AML-193 (cell line): ENCODE data around the gene YBX1.

Experiments used
- DNase-seq, 2 experiments: peaks; one replicate each; lab custom pipeline; 2025; lab: John Stamatoyannopoulos, UW

The YBX1 gene

DNA sequence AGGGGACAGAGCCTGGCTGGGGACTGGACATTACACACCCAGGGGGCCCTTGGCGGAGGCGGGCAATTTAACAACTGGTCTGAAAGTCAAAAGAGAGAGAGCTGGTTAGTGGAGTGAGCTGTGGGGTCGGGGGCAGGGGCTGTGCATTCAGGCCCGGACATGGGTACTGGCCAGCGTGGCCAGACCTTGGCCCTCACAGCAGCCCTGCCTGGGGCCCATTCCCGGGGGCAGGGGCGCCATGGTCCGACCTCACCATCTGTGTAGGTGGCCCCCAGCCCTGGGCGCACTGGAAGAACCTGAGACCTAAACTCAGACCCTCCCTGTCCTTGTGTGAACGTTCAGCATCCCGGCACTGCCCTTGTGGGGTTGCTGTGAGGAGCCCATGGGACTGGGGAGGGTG, 52.8 kb downstream of the YBX1 start:
- DNase-seq: no peak

DNA sequence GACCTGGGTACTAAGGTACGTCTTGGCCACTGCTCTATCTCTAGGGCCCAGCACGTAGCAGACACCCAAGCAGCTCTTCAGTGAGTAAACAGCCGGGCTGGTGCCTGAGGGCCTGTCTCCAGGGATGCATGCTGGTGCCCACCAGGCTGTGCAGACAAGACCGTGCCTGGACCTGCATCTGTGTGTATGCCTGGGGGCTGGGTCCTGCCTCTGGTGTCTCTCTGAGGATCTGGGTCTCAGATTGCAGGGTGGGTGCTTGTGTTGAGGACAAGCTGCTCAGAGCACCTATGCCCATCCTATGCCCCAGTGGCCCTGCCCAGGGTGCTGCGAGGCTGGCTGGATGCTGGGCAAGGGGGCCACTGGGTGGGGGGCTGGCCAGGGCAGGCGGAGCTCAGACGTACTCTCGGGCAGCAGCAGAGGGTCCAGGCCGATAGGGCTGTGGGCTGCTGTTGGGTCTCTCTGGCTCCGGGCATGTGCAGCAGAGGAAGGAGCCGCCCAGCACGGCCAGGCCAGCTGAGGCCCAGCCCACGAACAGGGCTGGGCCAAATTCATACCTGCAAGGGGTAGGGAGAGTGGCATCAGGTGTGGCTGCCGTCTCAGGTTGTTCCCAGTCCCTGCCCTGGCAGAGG, 53.4 kb downstream of the YBX1 start:
- DNase-seq: no peak

DNA sequence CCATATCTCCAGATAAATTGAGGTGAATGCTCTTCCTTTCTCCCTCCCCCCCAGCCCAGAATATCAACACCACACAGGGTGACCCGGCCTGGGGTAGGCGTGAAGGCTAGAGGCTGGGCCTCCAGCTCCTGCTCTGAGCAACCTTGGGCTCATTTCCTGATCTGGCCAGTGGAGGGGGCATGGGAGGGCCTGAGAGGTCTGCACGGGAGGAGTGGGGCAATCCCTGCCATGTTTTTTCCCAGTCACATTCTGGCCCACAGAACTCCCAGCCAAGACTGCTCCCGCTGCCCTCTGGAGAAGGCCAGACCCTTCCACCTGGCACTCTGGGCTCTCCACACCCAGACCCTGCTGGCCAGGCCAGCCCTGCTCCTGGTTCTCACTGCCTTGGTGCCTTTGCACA, 53.9 kb downstream of the YBX1 start:
- DNase-seq: no peak

DNA sequence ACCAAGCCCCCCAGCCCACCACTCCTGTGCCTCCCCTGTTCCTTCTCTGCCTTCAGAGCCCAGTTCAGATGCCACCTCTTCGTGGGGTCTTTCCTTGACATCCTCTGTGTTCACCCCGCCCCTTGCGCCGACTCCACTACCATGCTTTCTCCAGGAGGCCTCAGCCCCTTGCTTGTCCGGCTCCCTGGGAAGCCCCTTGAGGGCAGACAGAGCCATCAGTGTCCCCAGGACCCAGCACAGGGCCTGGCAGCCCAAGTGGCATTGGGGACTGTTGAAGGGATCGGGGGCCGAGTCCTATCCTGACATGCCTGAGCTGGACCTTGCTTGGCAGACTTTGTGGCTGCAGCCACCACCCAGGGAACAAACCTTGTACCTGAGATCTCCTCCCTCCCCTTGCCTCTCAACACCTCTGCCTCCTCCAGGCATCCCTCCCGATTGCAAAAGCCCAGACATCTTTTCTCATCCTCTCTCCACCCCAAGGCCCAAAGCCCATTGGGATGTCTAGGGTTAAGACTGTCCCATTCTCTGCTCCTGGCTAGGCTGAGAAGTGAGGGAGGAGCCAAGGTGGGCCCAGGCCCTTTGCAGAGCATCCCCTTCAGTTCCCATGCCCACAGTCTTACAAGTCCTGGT, 54.5 kb downstream of the YBX1 start:
- DNase-seq: no peak

DNA sequence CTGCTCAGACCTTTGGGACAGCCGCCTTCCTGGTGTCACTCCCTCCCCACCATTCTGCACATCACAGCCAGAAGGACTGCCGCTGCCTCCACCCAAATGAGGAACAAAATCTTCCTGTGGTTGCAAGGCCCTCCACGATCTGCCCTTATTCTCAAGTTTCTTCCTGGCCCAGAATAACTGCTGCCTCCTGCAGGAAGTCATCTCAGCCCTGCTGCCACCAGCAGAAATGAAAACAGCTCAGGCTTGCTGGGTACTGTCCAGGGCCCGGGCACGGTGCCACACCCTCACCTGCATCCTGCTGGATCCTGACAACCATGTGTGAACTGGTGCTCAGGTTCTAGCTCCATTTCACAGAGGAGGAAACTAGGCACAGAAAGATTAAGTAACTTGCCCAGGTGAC, 55.0 kb downstream of the YBX1 start:
- peak; percentile 86 to 91 for DNase-seq

DNA sequence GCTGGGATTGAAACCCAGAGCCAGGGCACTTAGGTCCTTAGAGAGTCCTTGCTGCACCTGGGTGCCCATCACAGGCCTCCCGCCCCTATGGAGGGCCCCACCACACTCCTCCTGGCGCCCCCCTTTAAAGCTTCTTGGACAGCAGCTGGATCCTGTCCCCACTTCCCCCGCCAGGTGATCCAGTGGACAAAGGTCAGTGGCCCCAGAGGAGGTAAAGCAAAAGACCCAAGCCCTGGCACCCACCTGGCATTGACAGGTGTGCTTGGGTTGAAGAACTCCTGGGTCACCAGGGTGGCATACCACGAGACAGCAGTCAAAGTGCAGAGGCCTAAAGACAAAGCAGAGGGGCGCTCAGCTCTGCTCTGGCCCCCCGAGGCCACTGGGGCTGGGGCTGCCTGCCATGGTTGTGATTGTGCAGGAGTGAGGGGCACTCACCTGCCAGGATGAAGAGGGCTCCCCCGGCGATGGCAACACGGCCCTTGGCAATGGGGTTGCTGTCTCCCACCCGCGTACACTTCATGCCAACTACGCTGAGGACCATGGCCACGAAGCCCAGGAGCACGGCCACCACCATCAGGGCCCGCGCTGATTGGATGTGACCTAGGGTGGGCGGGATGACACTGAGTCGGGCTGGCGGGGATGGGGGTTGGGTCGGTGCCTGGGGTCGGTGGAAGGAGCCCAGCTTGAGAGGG, 55.9 kb downstream of the YBX1 start:
- DNase-seq: no peak

DNA sequence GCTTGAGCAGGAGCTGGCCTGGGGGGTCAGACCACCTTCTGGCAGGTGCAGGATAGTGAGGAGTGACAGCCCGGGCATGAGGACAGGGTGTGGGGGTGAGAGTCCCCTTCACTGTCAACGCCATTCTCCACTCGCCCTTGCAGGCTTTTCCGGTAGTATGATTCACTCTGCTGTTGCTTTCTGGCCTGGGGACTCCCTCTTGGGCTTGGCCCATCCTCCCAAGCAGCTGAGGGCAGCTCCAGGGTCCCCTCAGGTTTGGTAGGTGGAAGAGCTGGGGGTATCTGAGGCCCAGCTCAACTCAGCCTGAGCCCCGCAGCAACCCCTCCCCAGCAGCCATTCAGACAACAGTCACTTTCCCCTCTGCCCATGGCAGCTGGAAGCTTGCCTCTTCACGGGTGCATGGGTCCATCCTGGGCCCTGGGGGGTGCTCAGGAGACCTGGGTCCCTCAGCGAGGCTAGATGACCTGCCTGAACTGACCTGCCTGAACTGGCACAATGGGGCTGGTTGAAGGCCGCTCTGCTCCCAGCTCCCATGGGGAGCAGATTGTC, 56.5 kb downstream of the YBX1 start:
- no peak for DNase-seq

DNA sequence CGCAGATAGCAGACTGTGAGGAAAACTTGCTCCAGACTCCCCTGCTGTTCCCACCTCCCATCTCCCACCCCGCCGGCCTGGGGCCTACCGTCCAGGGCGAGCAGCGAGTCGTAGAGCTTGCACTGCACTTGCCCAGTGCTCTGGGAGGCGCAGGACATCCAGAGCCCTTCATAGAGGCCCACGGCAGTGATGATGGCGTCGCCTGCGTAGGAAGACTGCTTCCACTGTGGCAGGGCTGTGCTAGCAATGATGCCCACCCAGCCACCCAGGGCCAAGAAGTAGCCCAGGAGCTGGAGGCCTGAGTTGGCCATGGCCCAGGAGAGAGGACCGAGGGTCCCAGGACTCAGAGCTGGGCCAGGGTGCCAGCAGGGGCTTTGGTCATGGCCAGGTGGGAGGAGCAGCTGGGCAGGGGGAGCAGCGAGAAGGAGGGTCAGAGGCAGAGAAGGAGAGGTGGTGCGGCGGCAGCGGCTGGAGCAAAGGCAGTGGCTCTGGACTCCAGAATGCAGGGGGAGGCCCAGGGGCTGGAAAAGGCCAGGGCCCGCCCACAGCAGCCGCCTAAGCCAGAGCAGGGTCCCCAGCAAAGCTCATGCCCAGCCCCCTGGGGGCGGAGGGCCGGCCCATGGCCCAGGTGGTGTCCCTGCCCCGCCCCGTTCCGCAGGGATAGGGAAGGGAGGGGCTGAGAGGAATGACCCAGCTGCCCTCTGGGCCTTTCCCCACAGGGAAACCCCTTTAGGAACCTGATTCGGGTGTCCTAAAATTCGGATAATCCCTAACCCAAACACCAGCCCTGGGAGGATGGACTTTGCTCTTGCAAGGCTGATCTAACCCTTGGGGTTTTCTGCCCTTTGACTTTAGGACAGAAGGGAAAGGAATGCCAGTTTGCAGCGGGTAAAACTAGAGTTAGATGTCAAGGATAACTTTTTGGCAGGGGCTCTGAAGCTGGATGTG, 57.8 kb downstream of the YBX1 start, which contains the start of gene CLDN19:
Gene CLDN19 (minus strand): TSS at position 484 of the 948 bp plus-strand sequence. CDS start 173 bp downstream, at position 311.
- no peak for DNase-seq

DNA sequence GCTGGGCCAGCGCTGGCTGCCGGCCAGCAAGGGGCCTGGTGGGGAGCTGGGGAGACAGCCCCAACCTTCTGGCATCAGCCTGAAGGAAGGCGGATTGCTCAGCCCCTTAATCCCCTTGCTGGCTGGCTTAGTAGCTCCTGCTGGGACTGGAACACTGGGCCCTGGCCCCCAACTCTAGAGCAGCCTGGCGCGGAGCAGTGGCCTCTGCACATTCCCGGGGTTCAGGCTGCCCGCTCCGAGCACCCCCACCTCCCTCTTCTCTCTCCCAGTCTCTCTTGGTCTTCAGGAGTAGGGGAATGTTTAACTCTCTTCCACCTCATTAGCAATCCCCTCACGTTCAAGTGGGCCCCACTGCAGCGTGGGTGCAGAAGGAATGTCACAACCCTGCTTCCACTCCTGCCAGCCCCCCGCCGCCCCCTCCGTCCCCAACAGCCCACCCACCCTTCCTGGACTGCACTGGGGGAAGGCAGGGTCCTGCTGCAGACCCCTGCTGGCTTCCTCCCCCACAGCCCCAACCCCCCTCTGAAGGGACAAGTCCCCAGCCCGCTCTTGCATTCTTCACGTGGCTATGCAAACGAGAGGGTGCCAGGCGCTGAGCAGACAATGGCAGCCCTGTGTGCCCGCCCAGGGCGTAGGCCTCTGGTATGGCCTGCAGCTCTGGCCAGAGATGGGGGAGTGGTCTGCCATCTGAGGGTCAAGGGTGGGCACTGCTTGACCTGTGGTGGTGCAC, 58.8 kb downstream of the YBX1 start:
- no peak for DNase-seq

DNA sequence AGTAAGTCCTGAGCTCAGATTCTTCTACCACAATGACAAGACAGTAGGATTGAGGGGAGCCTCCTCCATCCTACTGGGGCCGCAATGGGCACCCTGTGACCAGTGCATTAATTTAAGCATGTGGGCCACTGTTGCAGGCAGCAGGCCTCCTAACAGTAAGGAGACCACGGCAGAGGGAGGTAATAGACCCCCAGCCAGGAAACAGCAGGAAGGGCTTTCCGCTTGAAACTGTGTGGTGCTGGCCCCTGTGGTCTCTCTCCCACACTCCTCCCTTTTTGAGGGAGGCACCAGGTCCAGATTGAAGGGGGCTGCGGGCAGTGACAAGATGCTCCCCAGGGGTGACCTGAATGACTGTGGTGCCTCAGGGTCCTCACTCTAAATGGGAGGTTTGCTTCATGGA, 59.5 kb downstream of the YBX1 start:
- no peak for DNase-seq

DNA sequence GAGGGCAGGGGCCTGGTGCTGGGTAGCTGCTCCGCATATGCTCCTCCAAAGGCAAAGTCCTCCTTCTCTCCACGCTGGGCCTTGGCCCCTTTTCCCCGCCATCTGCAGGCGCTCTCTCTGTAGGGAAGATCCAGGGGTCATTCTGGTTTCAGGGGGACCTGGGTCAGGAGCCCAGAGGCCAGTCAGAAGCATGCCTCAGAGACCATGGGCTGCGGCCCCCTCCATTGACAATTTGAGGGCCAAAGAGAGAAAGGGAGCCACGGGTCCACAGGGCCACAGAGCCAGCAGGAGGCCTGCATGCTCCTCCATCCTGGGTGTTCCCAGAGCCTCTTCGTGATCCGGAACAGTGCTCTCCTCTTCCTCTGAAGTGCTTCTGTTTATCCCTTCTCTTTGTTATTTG, 59.9 kb downstream of the YBX1 start:
- no peak for DNase-seq

DNA sequence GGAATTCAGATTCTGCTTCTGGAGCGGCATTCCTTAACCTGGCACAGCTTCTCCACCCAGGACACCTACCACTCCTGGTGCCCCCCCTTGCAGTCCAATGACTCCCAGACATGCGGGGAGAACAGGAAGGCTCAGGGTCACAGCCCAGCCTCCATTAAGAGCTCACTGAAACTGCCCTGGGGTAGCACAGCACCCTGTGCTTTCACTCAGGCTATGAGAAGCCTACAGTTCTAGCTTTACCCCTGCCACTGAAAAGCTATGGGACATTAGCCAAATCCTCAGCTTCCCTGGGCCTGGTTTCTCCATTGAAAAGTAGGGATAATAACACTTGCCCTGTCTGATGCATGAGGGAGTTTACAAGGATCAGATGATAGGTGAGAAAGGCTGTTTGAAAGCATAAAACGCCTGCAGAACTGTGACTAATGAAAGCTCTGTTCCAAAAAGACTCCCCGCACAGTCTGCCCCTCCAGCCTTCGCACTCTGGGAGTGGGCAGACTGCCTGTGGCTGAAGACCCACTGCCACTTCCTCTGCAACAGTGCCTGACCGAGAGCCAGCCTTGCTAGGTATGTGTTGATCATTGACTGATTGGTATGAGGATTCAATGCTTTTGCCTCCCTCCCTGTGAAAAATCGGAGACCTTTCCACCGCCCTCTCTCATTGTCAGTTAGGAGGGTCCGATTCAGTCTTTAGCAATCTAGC, 60.5 kb downstream of the YBX1 start:
- no peak for DNase-seq

DNA sequence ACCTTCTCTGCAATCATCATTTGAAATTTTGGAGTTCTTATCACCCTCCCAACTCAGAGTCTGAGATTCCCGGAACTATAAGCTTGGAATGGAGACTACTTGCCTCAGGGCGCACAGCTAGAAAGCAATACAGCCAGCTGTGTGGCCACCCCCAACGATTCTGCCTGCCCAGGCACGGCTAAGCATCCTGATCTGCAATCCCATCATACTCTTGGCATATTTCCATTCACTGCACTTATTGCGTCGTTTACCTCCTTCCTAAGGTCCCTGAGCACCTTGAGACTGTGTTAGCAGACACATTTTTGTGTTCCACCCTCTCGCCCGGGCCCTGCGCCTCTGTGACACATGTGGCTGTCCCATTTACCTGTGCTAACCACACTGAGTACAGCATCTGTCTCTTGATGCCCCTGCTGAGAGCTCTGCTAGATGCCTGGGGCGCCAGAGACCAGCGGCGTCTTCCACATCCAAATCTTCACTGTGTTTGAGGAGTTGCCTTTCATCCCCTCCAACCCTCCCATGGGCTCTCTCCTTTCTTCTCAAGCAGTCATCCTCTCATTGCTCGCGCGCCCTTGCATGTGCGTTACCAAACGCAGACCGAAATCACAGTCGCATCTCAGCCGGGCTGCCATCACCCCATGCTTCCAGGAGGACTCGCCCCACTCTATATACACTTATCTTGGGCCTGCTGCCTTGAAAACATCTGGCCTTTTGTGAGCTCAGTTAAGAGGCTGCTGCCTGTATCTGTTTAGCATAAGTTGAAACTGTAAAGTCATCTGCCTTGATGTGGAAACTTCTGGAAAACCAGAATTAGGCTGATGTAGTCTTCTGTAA, 61.3 kb downstream of the YBX1 start:
- no peak for DNase-seq

DNA sequence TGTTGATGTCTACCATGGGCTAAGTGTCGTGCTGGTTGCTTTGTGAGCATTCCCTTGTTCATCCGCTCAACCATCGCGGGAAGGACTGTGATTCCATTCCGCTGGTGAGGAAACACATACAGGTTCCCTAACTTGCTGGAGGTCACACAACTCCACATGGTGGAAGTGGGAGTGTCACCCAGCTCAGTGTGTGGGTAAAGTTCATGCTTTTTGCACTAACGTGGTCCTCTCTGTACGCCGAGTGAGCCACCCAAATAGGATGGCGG, 61.9 kb downstream of the YBX1 start:
- no peak for DNase-seq

DNA sequence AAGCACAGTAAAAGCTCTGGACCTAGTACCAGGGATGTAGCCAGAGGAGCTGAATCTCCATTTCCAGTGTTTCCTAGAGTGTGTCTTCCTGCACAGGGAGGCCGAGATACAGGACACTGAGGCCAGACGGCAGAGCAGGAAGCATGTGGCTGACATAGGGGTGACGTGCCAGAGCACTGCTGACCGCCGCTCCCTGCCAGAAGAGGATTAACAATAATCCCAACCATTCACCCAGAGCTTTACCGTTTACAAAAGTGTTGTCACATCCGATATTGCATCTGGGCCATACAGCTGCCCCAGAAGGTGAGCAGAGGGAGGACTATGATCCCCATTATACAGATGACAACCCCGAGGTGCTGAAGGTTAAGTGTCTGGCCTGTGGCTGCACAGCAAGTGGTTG, 63.6 kb downstream of the YBX1 start:
- DNase-seq: no peak

DNA sequence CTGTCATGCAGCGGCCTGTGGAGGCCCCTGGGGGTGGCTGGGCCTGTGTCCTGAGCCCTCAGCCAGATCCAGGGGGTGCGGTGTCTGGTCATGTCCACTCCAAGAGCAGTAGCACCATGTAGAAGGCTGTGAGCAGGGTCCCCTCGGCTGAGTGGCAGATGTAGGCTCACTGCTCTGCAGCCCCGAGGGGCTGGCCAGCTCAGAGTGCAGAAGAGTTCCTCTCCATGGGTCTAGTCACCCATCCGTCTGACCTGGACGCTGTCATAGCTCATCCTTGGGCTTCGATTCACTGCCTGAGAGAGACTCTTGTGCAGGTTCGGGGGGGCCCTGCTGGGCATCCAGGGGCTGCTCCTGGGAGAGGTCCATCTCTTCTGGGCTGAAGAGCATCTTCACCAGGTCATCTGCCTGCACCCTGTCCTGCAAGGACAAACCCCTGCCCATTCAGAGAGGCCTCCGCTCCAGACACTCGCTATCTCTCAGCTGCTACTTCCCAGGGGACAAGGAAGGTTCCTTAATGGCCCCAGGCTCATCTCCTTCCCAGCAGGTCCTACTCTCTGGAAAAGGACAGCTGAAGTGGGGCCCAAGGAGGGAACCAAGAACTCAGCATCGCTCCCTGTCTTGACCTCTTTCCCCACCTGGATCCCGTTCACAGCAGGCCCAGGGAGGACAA, 64.4 kb downstream of the YBX1 start:
- DNase-seq: no peak

DNA sequence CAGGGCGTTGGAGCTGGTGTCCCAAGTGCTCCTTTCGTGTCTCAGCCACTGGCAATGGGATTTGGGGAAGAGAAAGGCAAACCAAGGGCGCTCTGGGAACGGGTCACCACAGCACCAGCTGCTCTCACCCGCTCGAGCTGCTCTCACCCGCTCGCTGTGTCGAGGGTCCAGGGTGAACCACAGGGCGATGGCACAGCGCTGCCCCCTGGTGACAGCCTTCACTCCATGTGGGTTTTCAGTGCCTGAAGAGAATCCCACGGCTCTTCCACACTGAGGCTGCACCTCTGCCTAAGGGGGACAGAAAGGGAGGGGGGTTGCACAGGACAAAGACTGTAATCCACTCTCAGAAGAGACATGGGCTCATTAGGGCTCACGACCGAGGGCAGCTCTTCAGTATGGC, 64.9 kb downstream of the YBX1 start:
- DNase-seq: no peak

DNA sequence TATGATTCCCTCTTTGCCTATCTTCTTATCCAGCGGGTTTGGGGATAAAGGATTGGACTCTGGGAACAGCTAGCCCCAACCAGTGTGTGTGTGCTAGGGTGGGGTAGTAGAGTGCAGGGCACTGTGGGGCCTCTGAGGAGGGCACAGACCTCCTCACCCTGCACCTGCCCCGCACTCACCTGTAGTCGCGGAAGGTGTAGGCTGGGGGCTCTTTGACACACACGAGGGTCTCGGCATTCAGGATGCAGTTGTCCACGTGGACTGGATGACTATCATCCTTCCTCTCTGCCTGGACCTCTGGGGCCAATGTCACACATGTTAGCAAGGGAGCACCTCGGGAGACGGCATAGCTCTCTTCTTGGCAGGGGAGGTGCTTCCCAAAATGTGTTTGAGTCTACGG, 65.8 kb downstream of the YBX1 start:
- DNase-seq: no peak
